T-helper 17 cell (primary cell): Measurements from ENCODE around the gene REG4. TPM values are rescaled to one million over a fixed set of nuclear protein-coding genes. Genes with fewer than 3 reads are reported as not detected.
"Not testable (repeated sequence)": the region's sequence is repeated elsewhere in the genome, so short reads cannot be mapped to it uniquely, and the experiment has no call there.

Source experiments
- ATAC-seq: fragments of 150-1000 bp; cut with Tn5 transposase; 2 replicates; pipeline ENCODE4 v1.10.0; 2021; ENCODE audit warnings: mild to moderate bottlenecking, moderate library complexity
- DNase-seq, 3 donors: peaks; one replicate each; pipeline versions ENCODE4 v3.0.0 to v3.0.0-alpha.2; 2020 to 2021
- H3K9me3 ChIP-seq: one replicate; pipeline ENCODE4 v1.7.0; 2013; ENCODE audit warnings: low read length, mild to moderate bottlenecking; ENCODE audit not compliant: control insufficient read depth, poor library complexity, severe bottlenecking
- H3K27ac Mint-ChIP-seq: one replicate; pipeline ENCODE4 v1.8.0; 2022; ENCODE audit warnings: mild to moderate bottlenecking, moderate library complexity, mixed read lengths
- H3K27me3 Mint-ChIP-seq: one replicate; pipeline ENCODE4 v1.8.0; 2022; ENCODE audit warnings: mixed read lengths
- H3K36me3 Mint-ChIP-seq: one replicate; pipeline ENCODE4 v1.8.0; 2022; ENCODE audit warnings: low read depth, mixed read lengths
- H3K4me1 Mint-ChIP-seq: one replicate; pipeline ENCODE4 v1.8.0; 2022; ENCODE audit warnings: mild to moderate bottlenecking, mixed read lengths
- H3K4me3 Mint-ChIP-seq: one replicate; pipeline ENCODE4 v1.8.0; 2022; ENCODE audit warnings: mild to moderate bottlenecking, moderate library complexity, mixed read lengths
- total RNA-seq, 4 donors: library from RNA in 2 of 4; stranded (reverse) in 2 of 4; gene quantifications; one replicate each; pipeline ENCODE4 v1.2.3 and lab custom pipeline; 2022 to 2026

The REG4 gene
- total RNA-seq, 2 donors from 2014 or later, result 0.42 TPM; not detected in 1

DNA sequence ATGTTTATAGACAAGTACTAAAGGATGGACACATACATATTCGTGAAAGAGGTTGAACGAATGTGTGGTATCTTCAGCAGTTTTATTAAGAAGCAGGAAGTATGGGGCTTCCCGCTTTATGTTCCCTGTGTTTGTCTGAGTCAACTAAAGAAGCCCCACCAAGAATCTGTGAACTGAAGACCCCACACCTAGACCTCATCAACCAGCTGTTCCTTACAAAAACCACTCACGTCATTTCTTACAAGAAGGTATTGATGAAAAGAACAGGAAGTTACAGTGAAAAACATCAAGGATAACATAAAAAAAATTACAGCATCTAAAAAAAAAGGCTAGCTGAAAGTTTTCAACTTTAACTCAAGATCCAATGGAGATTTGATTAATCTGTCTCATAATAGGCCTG is 12.3 kb downstream of the REG4 start:
- Mint-ChIP-seq H3K36me3 (no peaks in the 10 kb centered on the region), H3K27me3 (peaks cover 14% of the 10 kb centered on the region), H3K27ac (no peak overlapping the region), H3K4me1 (peaks cover 2% of the 10 kb centered on the region), H3K4me3 (no peak overlapping the region)
- no peak for DNase-seq
- ATAC-seq, result no peak
- no peaks in the 10 kb centered on the region for H3K9me3 ChIP-seq

DNA sequence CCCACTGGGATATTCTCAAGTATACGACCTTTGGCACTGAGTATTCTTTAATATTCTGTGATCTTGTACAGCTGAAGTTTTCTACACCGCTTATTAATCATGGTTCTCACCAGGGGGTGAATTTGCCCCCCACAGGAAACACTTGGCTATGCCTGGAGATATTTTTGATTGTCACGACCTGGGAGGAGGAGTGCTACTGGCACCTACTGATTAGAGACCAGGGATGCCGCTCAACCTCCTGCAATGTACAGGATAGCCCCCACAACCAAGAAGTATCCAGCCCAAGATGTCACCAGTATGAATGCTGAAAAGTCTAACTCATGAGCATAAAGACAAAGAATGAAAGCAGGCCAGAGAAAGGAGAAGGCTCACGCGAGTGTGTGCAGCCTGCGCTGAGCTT is 13.7 kb downstream of the REG4 start:
- Mint-ChIP-seq H3K27ac (no peak overlapping the region), H3K4me3 (no peak overlapping the region), H3K4me1 (peaks cover 2% of the 10 kb centered on the region), H3K27me3 (peaks cover 15% of the 10 kb centered on the region), H3K36me3 (no peaks in the 10 kb centered on the region)
- no peak for DNase-seq
- no peaks in the 10 kb centered on the region for H3K9me3 ChIP-seq
- no peak for ATAC-seq

- H3K9me3 ChIP-seq, result no peaks in the 10 kb centered on the region
- DNase-seq (no peak), ATAC-seq (no peak)
- no peak overlapping the region for H3K27ac Mint-ChIP-seq
- peaks cover 2% of the 10 kb centered on the region for H3K4me1 Mint-ChIP-seq
- peaks cover 15% of the 10 kb centered on the region for H3K27me3 Mint-ChIP-seq
- H3K36me3 Mint-ChIP-seq, result no peaks in the 10 kb centered on the region
- H3K4me3 Mint-ChIP-seq, result no peak overlapping the region
These were observed 14.1 kb downstream of the REG4 start for GRCh38 chr1:119797162-119797561.

GRCh38 chr1:119795261-119796200 is 15.7 kb downstream of the REG4 start:
- Mint-ChIP-seq H3K4me1 (no peaks in the 10 kb centered on the region), H3K27me3 (peaks cover 28% of the 10 kb centered on the region)

DNA sequence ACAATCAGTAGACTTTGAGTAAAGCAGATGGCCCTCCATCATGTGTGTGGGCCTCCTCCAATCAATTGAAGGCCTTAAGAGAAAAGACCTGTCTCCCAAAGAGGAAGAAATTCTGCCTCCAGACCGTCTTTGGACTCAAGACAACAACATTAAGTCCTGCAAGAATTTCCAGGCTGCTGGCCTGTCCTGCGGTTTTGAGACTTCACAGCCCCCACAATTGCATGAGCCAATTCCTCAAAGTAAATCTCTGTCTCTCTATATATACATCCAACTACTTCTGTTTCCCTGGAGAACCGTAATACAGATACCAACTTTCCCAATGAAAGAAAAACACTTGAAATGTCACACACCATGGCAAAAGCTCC is 16.4 kb downstream of the REG4 start:
- Mint-ChIP-seq H3K27me3 (peaks cover 33% of the 10 kb centered on the region), H3K36me3 (peaks cover 2% of the 10 kb centered on the region), H3K4me1 (no peaks in the 10 kb centered on the region), H3K27ac (no peak overlapping the region), H3K4me3 (no peak overlapping the region)
- DNase-seq (no peak), ATAC-seq (no peak)
- H3K9me3 ChIP-seq, result no peaks in the 10 kb centered on the region

More at GRCh38 chr1:119795261-119796200, 15.7 kb downstream of the REG4 start:
- no peak overlapping the region for H3K4me3 Mint-ChIP-seq
- H3K36me3 Mint-ChIP-seq, result peaks cover 2% of the 10 kb centered on the region
- ATAC-seq, result no peak
- DNase-seq, result no peak
- H3K27ac Mint-ChIP-seq, result no peak overlapping the region
- no peaks in the 10 kb centered on the region for H3K9me3 ChIP-seq

- no peaks in the 10 kb centered on the region for H3K9me3 ChIP-seq
- no peaks in the 10 kb centered on the region for H3K4me1 Mint-ChIP-seq
- H3K27me3 Mint-ChIP-seq, result peaks cover 36% of the 10 kb centered on the region
- H3K36me3 Mint-ChIP-seq, result peaks cover 2% of the 10 kb centered on the region
- no peak overlapping the region for H3K27ac Mint-ChIP-seq
- H3K4me3 Mint-ChIP-seq, result no peak overlapping the region
- no peak for ATAC-seq
- no peak for DNase-seq
These were observed 16.9 kb downstream of the REG4 start for GRCh38 chr1:119794230-119794875.

GRCh38 chr1:119791377-119791776 is 19.9 kb downstream of the REG4 start:
- Mint-ChIP-seq H3K36me3 (peaks cover 2% of the 10 kb centered on the region), H3K27ac (no peak overlapping the region), H3K4me1 (no peaks in the 10 kb centered on the region), H3K4me3 (no peak overlapping the region), H3K27me3 (peaks cover 39% of the 10 kb centered on the region)
- no peak for ATAC-seq
- H3K9me3 ChIP-seq, result no peaks in the 10 kb centered on the region
- no peak for DNase-seq

DNA sequence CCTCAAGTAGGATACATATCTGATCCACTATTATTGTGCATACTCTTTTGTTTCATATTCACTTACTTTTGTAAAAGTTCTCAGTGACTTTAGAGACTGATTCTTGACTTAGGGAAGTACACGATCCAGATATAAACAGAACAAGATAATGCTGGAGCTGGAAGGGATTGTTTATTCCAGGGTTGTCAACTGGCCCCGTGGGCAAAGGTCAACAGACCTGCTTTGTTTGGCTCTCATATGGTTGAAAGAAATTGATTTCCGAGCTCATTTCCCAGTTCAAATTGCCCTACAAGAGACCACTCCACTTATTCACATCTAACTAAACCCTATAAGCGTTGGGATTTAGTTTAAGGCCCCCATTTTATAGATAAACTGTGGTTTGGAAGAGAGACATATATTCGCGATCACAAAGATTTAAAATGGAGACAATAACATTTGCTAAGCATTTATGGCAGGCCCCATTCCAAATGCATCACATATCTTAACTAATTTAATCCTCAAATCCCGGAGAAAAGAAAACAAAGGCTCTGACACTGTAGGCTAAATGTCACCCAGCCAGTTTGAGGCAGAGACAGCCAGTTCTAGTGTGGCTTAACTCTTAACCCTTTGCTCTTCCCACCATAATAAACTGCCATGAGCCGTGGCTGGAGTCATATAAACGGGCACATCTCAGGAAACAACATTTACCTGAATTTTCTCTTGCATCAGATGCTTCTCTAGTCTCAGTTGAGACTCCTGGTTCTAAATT is 20.6 kb downstream of the REG4 start:
- Mint-ChIP-seq H3K27me3 (peaks cover 44% of the 10 kb centered on the region), H3K27ac (no peak overlapping the region), H3K4me1 (no peaks in the 10 kb centered on the region), H3K36me3 (peaks cover 2% of the 10 kb centered on the region), H3K4me3 (no peak overlapping the region)
- H3K9me3 ChIP-seq, result no peaks in the 10 kb centered on the region
- no peak for DNase-seq
- ATAC-seq, result no peak

DNA sequence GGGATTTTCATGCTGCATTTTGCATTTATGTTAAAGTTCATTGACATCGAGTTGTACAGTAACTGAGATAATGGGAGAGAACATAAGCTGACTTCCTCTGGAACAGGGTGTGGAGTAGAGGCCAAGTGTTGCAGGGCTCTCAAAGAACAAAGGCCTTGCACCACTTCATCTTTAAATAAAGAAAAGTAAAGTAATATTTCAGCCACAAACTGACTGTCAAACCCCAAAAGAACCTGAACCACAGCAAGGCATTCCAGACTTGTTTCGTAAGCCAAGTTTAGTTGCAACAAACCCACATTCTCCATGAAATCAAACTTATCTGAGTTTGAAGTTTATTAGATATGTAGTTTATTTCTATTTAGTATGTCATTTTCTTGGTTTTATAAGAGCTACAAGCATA is 23.5 kb downstream of the REG4 start:
- peaks cover 54% of the 10 kb centered on the region for H3K27me3 Mint-ChIP-seq
- peaks cover 8% of the 10 kb centered on the region for H3K4me1 Mint-ChIP-seq
- DNase-seq, result no peak
- H3K9me3 ChIP-seq, result no peaks in the 10 kb centered on the region
- no peak overlapping the region for H3K27ac Mint-ChIP-seq
- H3K4me3 Mint-ChIP-seq, result no peak overlapping the region
- ATAC-seq, result no peak
- peaks cover 2% of the 10 kb centered on the region for H3K36me3 Mint-ChIP-seq

DNA sequence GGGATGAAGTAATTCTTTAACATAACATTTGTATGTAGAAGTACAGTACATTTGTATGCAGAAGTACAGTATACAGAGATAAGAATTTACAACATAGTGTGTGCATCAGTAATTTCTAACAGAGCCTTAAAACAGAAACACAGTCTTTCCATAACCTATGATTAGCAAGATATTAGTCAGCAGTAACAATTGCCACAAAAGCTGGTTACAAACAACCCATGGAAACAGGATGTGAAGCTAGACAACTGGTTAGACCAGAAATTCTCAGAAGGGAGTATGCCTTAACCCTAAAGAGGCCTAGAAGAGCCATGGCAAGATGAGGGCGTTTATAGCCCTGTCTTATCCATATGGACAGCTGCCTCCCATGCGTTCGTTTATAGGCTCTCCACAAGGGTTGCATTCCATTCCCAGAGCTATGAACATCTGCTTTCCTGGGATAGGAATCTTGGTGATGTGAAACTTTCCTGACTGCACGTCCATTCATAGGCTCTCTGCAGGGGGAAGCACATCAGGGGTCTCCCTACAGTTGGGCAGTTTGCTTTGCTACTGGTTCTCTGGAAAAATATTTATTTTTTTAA is 24.7 kb downstream of the REG4 start:
- peaks cover 55% of the 10 kb centered on the region for H3K27me3 Mint-ChIP-seq
- not testable (repeated sequence) for H3K9me3 ChIP-seq, H3K4me3 Mint-ChIP-seq, ATAC-seq, DNase-seq, H3K36me3 Mint-ChIP-seq, H3K4me1 Mint-ChIP-seq, H3K27ac Mint-ChIP-seq

DNA sequence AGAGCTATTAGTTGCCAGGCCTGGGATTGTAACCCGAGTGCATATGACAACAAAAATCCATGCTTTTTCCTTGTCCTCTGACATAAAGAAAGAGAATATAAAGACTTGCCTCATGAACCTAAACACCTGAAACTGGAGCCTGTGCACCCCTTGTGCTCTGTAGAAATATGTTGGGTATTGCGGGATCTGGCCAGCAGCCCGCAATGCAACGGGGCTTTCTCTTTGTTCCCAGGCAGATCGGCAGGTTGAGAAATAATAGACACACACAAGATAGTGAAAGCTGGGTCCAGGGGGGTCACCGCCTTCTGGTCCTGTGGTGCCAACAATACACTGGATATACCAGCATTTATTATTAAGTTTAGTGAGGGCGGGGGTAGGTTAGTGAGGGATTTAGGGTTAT is 25.2 kb downstream of the REG4 start:
- H3K9me3 ChIP-seq, H3K4me3 Mint-ChIP-seq, DNase-seq, H3K27ac Mint-ChIP-seq, H3K36me3 Mint-ChIP-seq, ATAC-seq, H3K4me1 Mint-ChIP-seq: not testable (repeated sequence)
- H3K27me3 Mint-ChIP-seq, result peaks cover 54% of the 10 kb centered on the region

- H3K27me3 Mint-ChIP-seq, result peaks cover 58% of the 10 kb centered on the region
- H3K36me3 Mint-ChIP-seq, result no peaks in the 10 kb centered on the region
- no peak overlapping the region for H3K27ac Mint-ChIP-seq
- ATAC-seq, result no peak
- no peak for DNase-seq
- no peaks in the 10 kb centered on the region for H3K9me3 ChIP-seq
- no peak overlapping the region for H3K4me3 Mint-ChIP-seq
- peaks cover 12% of the 10 kb centered on the region for H3K4me1 Mint-ChIP-seq
These were observed 27.0 kb downstream of the REG4 start for GRCh38 chr1:119784191-119784781.
